ENCODE measurements around the gene ADAMTS15.

ADAMTS15 gene

DNA sequence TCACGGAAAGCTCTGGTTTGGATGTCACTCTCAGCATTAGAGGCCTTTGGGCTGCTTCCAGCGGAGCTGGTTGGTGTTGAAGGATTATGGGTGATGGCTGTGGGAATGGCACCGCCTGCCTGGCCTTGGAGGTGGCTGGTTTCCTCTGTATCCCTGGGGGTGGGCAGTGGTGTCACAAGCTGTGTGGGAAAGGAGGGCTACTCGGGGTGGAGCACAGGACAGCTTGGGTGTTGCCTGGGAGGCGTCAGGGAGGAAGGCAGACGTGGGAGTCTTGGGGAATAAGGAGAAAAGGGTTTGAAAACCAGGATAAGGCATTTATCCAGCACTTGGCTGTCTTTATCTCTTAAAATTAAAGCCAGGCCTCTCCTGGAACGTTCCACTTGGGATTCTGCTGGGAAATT is 71.8 kb downstream of the ADAMTS15 start:
- no peak for TF ChIP-seq GATA3 (IDR thresholded peaks at IDR 0.05; ENCODE audit: low read depth, low read length)
- TF ChIP-seq GATA2 (IDR thresholded peaks at IDR 0.05; ENCODE audit: low read depth, low read length), result no peak

DNA sequence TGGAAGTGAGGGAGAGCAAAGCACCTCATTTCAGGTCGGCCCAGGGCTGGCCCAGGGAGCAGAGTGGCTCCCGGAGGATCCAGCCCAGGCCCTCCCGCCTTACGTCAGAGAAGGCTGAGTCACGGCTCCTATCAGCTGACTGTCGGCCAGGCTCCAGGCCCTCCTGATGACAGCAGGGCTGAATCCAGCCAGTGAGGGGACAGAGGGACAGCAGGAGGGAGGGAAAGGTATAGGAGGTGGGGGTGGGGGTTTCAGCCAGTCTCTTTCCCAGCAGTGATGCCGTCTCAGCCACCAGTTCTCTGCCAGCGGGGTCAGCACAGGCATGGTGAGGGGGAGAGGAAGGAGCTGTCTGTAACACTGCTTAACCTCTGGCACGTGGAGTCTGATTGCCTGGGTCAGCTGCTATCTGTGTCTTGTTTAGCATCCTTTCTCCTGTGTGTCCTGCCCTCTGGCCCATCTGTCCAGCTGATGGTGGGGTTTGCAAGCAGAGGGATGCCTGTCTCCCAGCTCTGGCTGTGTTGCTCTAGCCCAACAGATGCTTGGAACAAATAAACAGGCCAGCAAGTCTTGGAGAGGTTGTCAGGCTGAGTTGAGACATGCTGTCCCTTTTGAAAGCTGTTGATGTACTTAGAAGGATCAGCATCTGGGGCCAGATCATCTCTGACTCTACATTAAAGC is 74.0 kb downstream of the ADAMTS15 start:
- TF ChIP-seq GATA3 (IDR thresholded peaks at IDR 0.05; ENCODE audit: low read depth, low read length), result no peak
- no peak for TF ChIP-seq GATA2 (IDR thresholded peaks at IDR 0.05; ENCODE audit: low read depth, low read length)

DNA sequence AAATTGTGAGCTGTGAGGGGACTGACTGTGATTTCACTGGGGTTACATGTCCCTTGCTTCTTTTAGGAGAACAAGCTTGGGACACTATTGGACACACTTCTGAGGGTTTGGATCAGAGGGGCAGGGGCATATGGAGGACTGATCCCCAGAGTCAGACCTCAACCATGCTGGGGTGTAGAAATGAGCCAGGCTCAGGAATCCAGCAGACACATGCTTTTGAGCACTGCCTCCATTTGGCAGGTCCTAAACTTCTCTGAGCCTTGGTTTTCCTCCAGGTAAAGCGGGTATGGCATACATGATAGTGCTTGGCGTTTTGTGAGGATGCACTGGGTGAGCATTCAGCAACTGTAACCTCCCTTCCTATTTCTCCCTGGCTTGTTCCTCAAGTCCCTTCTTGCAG is 74.7 kb downstream of the ADAMTS15 start:
- TF ChIP-seq GATA2 (IDR thresholded peaks at IDR 0.05; ENCODE audit: low read depth, low read length) (no peak), GATA3 (IDR thresholded peaks at IDR 0.05; ENCODE audit: low read depth, low read length) (no peak)

DNA sequence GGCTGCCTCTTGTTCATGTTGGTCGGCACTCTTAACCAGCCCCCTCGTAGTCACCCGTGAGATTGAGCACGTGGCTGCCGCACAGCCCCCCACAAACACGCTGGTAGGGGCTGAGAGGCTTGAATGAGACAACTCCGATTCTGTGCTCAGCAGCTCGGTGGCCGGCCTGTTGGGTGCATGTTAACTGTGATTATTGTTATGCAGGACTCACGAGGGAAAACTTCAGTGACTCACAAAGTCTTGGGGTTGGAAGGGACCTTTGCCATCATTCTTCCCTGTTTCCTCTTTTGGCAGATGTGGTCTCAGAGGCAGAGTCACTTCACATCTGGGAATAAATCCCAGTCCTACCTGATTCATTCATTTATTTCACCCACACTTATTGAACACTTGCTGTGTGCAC is 75.2 kb downstream of the ADAMTS15 start:
- TF ChIP-seq GATA2 (IDR thresholded peaks at IDR 0.05; ENCODE audit: low read depth, low read length) (no peak), GATA3 (IDR thresholded peaks at IDR 0.05; ENCODE audit: low read depth, low read length) (no peak)

DNA sequence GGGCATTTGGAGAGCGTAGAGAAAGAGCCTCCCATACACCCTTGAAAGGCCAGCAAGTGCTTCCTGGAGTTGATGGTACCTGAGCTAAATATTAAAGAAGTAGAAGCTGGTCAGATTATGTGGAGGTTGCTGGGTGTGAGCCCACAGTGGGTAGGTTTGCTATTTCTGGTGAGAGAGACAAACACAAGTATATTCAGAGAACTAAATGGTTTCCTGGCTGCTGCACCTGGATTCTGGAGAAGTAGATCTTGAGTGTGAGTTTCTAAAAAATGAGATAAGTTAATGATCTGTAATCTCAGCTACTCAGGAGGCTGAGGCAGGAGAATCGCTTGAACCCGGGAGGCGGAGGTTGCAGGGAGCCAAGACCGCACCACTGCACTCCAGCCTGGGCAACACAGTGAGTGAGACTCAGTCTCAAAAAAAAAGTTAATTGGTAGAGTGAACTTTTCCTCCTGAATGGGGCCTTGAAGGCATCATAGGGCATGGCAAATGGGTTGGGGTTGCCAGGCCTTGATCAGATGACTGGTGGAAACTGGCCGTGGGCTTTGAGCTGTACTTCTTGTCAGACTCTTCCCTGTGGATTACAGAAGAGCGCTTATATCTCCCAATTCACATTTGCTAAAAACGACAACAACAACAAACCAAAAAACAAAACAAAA is 75.8 kb downstream of the ADAMTS15 start:
- TF ChIP-seq GATA2 (IDR thresholded peaks at IDR 0.05; ENCODE audit: low read depth, low read length) (no peak), GATA3 (IDR thresholded peaks at IDR 0.05; ENCODE audit: low read depth, low read length) (no peak)

DNA sequence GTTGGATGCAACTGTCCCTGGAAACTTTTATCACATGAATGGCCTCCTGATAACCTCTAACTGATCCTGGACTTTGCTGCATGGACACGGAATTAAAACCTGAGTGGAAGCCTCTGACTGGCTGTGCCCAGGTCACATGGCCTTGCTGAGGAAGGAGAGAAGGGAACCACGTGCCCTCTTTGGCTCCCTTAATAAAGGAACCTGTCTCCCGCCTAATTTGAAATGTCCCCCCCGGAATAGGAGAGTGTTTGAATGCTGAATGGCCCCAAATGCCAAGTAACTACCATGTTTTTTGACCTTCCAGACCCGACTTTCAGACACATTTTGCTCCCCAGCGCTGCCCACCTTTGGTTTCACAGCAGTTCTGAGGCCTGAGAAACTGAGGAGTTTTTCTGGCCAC is 76.9 kb downstream of the ADAMTS15 start:
- TF ChIP-seq GATA2 (IDR thresholded peaks at IDR 0.05; ENCODE audit: low read depth, low read length) (no peak), GATA3 (IDR thresholded peaks at IDR 0.05; ENCODE audit: low read depth, low read length) (no peak)
